Neural cell (in vitro differentiated cells): Measurements from ENCODE around the gene RAPGEF4.

Experiments
- EP300 ChIP-seq: fragments of 450-650 bp; conservative IDR thresholded peaks from 2 replicates; pipeline ENCODE4 v1.6.1; 2014; ENCODE audit warnings: antibody characterized with exemption, mild to moderate bottlenecking, moderate library complexity; ENCODE audit not compliant: poor library complexity, severe bottlenecking
- EZH2 ChIP-seq: fragments of 200-600, 300-800 bp; shearing (Covaris generic), sonication (generic); IDR thresholded peaks from 2 replicates; pipeline ENCODE4 v1.6.1; 2014; ENCODE audit warnings: antibody characterized with exemption, low read length, borderline replicate concordance, mild to moderate bottlenecking; ENCODE audit not compliant: insufficient read depth, poor library complexity, severe bottlenecking
- MXI1 ChIP-seq: fragments of 450-650 bp; conservative IDR thresholded peaks from 2 replicates; pipeline ENCODE4 v1.6.1; 2014; ENCODE audit warnings: antibody characterized with exemption, mild to moderate bottlenecking; ENCODE audit not compliant: poor library complexity, severe bottlenecking
- POLR2AphosphoS5 ChIP-seq: IDR thresholded peaks from 2 replicates; pipeline ENCODE4 v1.6.1; 2012
- RAD21 ChIP-seq: fragments of 450-650 bp; conservative IDR thresholded peaks from 2 replicates; pipeline ENCODE4 v1.6.1; 2014; ENCODE audit warnings: antibody characterized with exemption, mild to moderate bottlenecking, moderate library complexity
- REST ChIP-seq: IDR thresholded peaks from 2 replicates; pipeline ENCODE4 v1.6.1; 2012; ENCODE audit warnings: borderline replicate concordance
- SMC3 ChIP-seq: fragments of 450-650 bp; conservative IDR thresholded peaks from 2 replicates; pipeline ENCODE4 v1.6.1; 2014; ENCODE audit warnings: antibody characterized with exemption, mild to moderate bottlenecking, moderate library complexity; ENCODE audit not compliant: poor library complexity
- TF ChIP-seq, protein P1 (sequence below): fragments of 450-650 bp; IDR thresholded peaks from 2 replicates; pipeline ENCODE4 v1.5.1; 2014; ENCODE audit warnings: antibody characterized with exemption, mild to moderate bottlenecking, moderate library complexity; ENCODE audit not compliant: poor library complexity, severe bottlenecking

- TF ChIP-seq, protein P1, sequence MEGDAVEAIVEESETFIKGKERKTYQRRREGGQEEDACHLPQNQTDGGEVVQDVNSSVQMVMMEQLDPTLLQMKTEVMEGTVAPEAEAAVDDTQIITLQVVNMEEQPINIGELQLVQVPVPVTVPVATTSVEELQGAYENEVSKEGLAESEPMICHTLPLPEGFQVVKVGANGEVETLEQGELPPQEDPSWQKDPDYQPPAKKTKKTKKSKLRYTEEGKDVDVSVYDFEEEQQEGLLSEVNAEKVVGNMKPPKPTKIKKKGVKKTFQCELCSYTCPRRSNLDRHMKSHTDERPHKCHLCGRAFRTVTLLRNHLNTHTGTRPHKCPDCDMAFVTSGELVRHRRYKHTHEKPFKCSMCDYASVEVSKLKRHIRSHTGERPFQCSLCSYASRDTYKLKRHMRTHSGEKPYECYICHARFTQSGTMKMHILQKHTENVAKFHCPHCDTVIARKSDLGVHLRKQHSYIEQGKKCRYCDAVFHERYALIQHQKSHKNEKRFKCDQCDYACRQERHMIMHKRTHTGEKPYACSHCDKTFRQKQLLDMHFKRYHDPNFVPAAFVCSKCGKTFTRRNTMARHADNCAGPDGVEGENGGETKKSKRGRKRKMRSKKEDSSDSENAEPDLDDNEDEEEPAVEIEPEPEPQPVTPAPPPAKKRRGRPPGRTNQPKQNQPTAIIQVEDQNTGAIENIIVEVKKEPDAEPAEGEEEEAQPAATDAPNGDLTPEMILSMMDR, result no peak
- TF ChIP-seq REST (no peak), RAD21 (no peak), SMC3 (no peak), EZH2 (no peak), MXI1 (no peak), POLR2AphosphoS5 (no peak), EP300 (no peak)
Measured at GRCh38 chr2:173040729-173041128, 305.1 kb downstream of the RAPGEF4 start.
